CD4-positive, alpha-beta T cell (primary cell): ENCODE measurements around the gene TNNT2. TPM values are rescaled to one million over a fixed set of nuclear protein-coding genes. Genes with fewer than 3 reads are reported as not detected.

Experiments
- ATAC-seq: fragments of 200-7000 bp; cut with Tn5 transposase; one replicate; pipeline ENCODE4 v1.10.0; 2022; ENCODE audit warnings: mild to moderate bottlenecking; ENCODE audit not compliant: poor library complexity
- CTCF ChIA-PET: fragments of 350-600 bp; sonication (Branson Sonifier 250); formaldehyde crosslinking; loops from one replicate; lab custom pipeline; 2021; ENCODE audit warnings: antibody characterized with exemption, inconsistent platforms; lab: Charles Lee
- POLR2A ChIA-PET: fragments of 350-600 bp; sonication (Branson Sonifier 250); formaldehyde crosslinking; loops from one replicate; lab custom pipeline; 2021; ENCODE audit warnings: antibody characterized with exemption, inconsistent platforms; lab: Charles Lee
- DNase-seq, 14 experiments: peaks; one replicate each; pipeline ENCODE4 v3.0.0-alpha.2; 2013 to 2020; ENCODE audit warnings: mixed read lengths in 2 of 14
- H3K27ac ChIP-seq, 2 donors: one replicate each; pipeline versions ENCODE4 v1.5.1 to v1.7.0; 2013; ENCODE audit warnings: low read length in 2 of 2, low read depth in 1 of 2, mild to moderate bottlenecking in 1 of 2
- H3K27me3 ChIP-seq, 2 experiments: 1 replicate in 1 of 2; 2 replicates in 1 of 2; pipeline versions ENCODE4 v1.6.1 to v1.7.0; 2013; ENCODE audit warnings: low read length in 2 of 2, control low read depth in 1 of 2, mild to moderate bottlenecking in 1 of 2, moderate library complexity in 1 of 2; ENCODE audit not compliant: insufficient read depth in 2 of 2, control insufficient read depth in 1 of 2
- H3K36me3 ChIP-seq: one replicate; pipeline ENCODE4 v1.6.1; 2013; ENCODE audit warnings: low read length, control low read depth; ENCODE audit not compliant: insufficient read depth
- H3K4me1 ChIP-seq: one replicate; pipeline ENCODE4 v1.6.1; 2013; ENCODE audit warnings: low read length, control low read depth; ENCODE audit not compliant: insufficient read depth
- H3K4me3 ChIP-seq: one replicate; pipeline ENCODE4 v1.5.1; 2013; ENCODE audit warnings: mild to moderate bottlenecking, low read length, moderate library complexity
- H3K9me3 ChIP-seq, 2 experiments: 1 replicate in 1 of 2; 2 replicates in 1 of 2; pipeline versions ENCODE4 v1.6.1 to v1.7.0; 2013; ENCODE audit warnings: low read length in 2 of 2, mild to moderate bottlenecking in 2 of 2, control low read depth in 1 of 2, moderate library complexity in 1 of 2; ENCODE audit not compliant: control insufficient read depth in 1 of 2, insufficient read depth in 1 of 2
- H3K27ac Mint-ChIP-seq: one replicate; pipeline ENCODE4 v1.8.0; 2020; ENCODE audit warnings: mixed read lengths
- H3K27me3 Mint-ChIP-seq: one replicate; pipeline ENCODE4 v1.8.0; 2021; ENCODE audit warnings: mixed read lengths
- H3K36me3 Mint-ChIP-seq: one replicate; pipeline ENCODE4 v1.8.0; 2021; ENCODE audit warnings: low read depth, mixed read lengths
- H3K4me1 Mint-ChIP-seq: one replicate; pipeline ENCODE4 v1.8.0; 2021; ENCODE audit warnings: low read depth, mixed read lengths
- H3K4me3 Mint-ChIP-seq: one replicate; pipeline ENCODE4 v1.8.0; 2020; ENCODE audit warnings: mild to moderate bottlenecking, mixed read lengths
- H3K9me3 Mint-ChIP-seq: one replicate; pipeline ENCODE4 v1.8.0; 2020; ENCODE audit warnings: mixed read lengths
- intact Hi-C, 2 experiments: fragments of 100-400 bp; cut with DNase I in 1 of 2; cut with micrococcal nuclease in 1 of 2; formaldehyde crosslinking; loops; one replicate each; pipeline versions ENCODE4 v1.15.1 to v1.9.0; 2023 to 2025; cut with DNase I, micrococcal nuclease
- total RNA-seq, 174 experiments: library from RNA in 2 of 174; stranded (reverse) in 2 of 174; gene quantifications; one replicate each; pipeline ENCODE4 v1.2.3 and lab custom pipeline; 2021 to 2026
- TF ChIP-seq, protein P1 (sequence below): fragments of 200-600 bp; IDR thresholded peaks from one replicate; pipeline ENCODE4 v1.8.0; 2022; ENCODE audit warnings: antibody characterized with exemption, mild to moderate bottlenecking

Gene TNNT2
- total RNA-seq, 2 experiments from 2014 or later, result not detected

DNA sequence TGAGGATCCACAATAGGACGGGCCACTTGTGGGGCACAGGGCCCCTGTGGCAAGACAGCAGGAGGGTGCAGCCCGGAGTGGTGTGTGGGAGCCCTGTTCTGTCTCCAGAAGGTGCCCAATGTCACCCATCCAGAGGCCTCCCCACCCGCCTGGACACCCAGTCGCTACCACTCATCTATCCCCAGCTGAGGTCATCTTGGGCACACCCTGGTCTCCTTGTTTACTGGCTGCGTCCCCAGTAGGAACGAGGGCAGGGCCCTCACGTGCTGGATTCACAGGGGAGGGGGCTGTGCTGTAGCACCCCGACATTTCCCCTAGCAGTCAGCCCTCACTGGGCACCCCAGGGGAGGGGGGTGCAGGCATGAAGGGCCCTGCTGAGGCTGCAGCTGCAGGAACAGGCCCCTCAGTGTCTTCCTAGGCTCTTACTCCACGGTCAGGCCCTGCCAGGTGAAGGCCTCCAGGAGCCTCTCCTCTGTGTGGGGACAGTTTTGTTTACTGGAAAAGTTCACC is 2.3 kb upstream of the TNNT2 start:
- Mint-ChIP-seq H3K9me3 (no peaks in the 10 kb centered on the region), H3K27ac (no peak overlapping the region), H3K4me3 (no peak overlapping the region), H3K4me1 (no peaks in the 10 kb centered on the region), H3K27me3 (peaks cover 14% of the 10 kb centered on the region), H3K36me3 (no peaks in the 10 kb centered on the region)
- DNase-seq (no peak), ATAC-seq (no peak)
- CTCF ChIA-PET, result no interaction called here
- POLR2A ChIA-PET, result no interaction called here
- H3K27me3 ChIP-seq, result peaks cover 10 to 17% of the 10 kb centered on the region in 2 experiments
- no peak overlapping the region for H3K4me3 ChIP-seq
- no peaks in the 10 kb centered on the region for H3K4me1 ChIP-seq
- intact Hi-C loops, result no loop called here
- no peak overlapping the region for H3K27ac ChIP-seq
- H3K9me3 ChIP-seq, result no peaks in the 10 kb centered on the region
- H3K36me3 ChIP-seq, result no peaks in the 10 kb centered on the region
- TF ChIP-seq, protein P1, sequence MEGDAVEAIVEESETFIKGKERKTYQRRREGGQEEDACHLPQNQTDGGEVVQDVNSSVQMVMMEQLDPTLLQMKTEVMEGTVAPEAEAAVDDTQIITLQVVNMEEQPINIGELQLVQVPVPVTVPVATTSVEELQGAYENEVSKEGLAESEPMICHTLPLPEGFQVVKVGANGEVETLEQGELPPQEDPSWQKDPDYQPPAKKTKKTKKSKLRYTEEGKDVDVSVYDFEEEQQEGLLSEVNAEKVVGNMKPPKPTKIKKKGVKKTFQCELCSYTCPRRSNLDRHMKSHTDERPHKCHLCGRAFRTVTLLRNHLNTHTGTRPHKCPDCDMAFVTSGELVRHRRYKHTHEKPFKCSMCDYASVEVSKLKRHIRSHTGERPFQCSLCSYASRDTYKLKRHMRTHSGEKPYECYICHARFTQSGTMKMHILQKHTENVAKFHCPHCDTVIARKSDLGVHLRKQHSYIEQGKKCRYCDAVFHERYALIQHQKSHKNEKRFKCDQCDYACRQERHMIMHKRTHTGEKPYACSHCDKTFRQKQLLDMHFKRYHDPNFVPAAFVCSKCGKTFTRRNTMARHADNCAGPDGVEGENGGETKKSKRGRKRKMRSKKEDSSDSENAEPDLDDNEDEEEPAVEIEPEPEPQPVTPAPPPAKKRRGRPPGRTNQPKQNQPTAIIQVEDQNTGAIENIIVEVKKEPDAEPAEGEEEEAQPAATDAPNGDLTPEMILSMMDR, result no peak

DNA sequence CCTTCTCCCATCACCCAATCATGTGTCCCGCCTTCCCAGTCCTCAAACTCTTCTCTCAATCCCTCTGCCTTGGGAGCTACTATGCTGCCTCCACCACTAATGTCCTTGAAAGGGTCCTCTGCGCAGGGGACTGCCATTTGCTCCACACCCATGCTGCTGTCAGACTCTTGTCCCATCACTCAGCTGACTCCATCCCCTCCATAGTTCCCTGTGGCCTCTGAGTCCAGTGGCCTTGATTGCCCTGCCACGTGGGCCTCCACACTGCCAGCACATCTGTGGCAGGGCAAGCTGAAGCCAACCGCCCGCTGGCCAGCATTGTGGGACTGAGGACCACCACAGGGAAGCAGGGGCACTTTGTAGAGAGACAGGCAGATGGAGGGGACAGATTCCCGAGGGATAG is 1.3 kb upstream of the TNNT2 start:
- Histone ChIP-seq H3K4me1 (no peaks in the 10 kb centered on the region), H3K9me3 (no peaks in the 10 kb centered on the region), H3K27me3 (peaks cover 10 to 17% of the 10 kb centered on the region in 2 experiments), H3K36me3 (no peaks in the 10 kb centered on the region), H3K27ac (no peak overlapping the region), H3K4me3 (no peak overlapping the region)
- POLR2A ChIA-PET, result no interaction called here
- Mint-ChIP-seq H3K27ac (no peak overlapping the region), H3K4me3 (no peak overlapping the region), H3K36me3 (no peaks in the 10 kb centered on the region), H3K9me3 (no peaks in the 10 kb centered on the region), H3K4me1 (no peaks in the 10 kb centered on the region), H3K27me3 (peaks cover 5% of the 10 kb centered on the region)
- ATAC-seq (no peak), DNase-seq (no peak)
- CTCF ChIA-PET, result no interaction called here
- TF ChIP-seq, protein P1, result no peak
- intact Hi-C loops, result no loop called here

GRCh38 chr1:201376464-201377374 is 761 bp downstream of the TNNT2 start:
- no peaks in the 10 kb centered on the region for H3K9me3 Mint-ChIP-seq
- POLR2A ChIA-PET, result no interaction called here
- H3K36me3 Mint-ChIP-seq, result no peaks in the 10 kb centered on the region
- H3K4me1 Mint-ChIP-seq, result no peaks in the 10 kb centered on the region
- ATAC-seq, result no peak
- Histone ChIP-seq H3K4me3 (no peak overlapping the region), H3K27ac (no peak overlapping the region), H3K36me3 (no peaks in the 10 kb centered on the region), H3K4me1 (no peaks in the 10 kb centered on the region), H3K9me3 (no peaks in the 10 kb centered on the region), H3K27me3 (peaks cover 9 to 14% of the 10 kb centered on the region in 2 experiments)
- CTCF ChIA-PET, result no interaction called here
- DNase-seq, result peak in 1 of 14 experiments; percentile 6
- H3K4me3 Mint-ChIP-seq, result no peak overlapping the region
- no peaks in the 10 kb centered on the region for H3K27me3 Mint-ChIP-seq
- H3K27ac Mint-ChIP-seq, result no peak overlapping the region
- TF ChIP-seq, protein P1, result peak; percentile 15
- intact Hi-C loops, result no loop called here
